NOMO-1 (cell line): ENCODE measurements around the gene KCNQ1.
A peak's percentile ranks its signal among the peaks of the same experiment; 100 is the strongest.

Source experiments
- DNase-seq, 2 experiments: peaks; one replicate each; lab custom pipeline; 2025; ENCODE audit not compliant: unreplicated experiment in 2 of 2; lab: John Stamatoyannopoulos, UW

The KCNQ1 gene

DNA sequence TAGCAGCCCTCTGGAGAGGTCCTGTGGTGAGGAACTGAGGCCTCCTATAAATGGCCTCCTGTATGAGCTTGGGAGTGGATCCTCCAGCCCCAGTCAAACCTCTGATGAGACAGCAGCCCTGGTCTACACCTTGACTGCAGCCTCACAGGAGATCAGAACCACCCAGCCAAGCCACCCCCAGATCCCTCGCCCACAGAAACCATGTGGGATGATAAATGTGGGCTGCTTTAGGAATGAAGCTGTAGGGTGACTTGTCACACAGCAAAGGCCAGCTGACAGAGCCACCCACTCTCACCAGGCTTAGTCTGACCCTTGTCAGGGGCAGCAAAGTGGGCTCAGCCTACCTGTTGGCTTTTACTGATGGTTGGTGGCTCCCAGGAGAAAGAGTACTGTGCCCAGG is 261.5 kb downstream of the KCNQ1 start:
- no peak for DNase-seq

DNA sequence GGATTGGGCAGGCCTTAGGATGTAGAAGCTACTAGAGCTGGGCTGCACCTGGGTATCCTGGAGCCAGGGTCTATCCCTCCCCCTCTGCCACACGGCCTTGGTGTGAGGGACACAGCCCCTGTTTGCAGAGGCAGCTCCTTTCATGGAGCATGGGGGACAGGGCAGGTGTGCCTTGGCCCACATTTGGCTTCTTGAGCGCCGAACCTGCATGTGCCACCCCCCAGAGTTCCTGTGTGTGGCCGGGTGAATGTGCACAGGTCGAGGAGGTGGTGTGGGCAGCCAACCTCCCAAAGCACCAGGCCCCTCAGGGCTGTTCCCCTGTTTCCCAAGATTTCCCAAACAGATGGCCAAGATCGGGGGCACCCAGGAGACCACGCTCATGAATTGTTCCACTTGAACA is 262.9 kb downstream of the KCNQ1 start:
- no peak for DNase-seq

DNA sequence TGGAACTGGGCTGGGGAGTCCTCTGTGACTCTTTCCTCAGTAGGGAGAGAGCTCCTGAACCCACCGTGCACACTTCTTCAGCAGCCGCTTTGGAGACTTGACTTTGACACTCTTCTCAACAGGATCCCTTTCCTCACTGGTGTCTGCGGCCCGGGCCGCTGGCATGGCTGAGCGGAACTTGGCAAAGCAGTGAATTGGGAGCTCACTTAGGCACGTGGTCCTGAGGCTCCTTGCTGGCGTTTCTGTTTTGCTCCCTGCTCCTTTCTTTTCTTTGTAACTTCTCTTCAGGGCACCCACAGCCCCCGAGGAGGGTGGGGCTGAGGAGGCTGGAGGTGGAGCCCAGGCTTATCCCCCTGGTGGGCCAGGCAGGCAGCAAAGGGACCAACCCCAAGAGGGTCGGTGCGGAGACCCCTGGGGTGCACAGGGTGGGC is 263.4 kb downstream of the KCNQ1 start:
- no peak for DNase-seq

DNA sequence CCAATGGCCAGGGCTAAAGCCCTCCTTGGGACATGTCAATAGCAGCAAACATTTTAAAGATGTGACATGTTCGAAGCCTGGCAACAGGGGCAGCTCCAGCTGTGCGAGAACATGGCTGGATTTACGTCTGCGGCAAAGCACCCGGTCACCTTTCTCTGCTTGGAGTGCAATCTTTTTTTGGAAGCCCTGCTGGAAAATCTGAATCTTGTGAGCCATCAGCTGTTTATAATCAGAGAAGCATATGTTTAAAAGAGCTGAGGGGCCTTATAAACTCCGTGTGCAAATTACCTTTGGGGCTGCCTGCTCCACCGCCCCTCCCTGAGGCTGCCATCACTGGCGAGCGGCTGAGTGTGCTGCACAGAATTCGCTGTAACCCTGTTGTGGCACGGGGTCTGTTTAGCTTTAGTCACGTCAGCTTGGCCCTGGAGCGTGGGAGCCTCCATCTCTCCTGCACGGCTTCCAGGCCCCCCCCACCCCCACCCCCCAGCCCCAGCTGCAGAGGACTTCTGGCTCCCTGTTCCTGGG is 264.0 kb downstream of the KCNQ1 start:
- DNase-seq: no peak

DNA sequence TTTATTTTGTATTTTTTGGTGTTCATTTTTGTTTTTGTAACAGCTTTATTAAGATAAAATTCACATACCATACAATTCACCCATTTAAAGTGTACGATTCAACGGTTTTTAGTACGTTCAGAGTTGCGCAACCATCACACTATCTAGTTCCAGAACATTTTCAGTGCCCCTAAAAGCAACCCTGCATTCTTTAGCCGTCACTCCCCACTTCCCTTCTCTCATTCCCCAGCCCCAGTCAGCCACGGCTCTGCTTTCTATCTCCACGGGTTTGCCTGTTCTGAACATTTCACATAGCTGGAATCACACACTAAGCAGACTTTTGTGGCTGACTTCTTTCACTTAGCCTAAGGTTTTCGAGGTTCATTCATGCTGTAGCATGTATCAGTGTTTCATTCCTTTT is 264.6 kb downstream of the KCNQ1 start:
- DNase-seq: peak in 1 of 2 experiments; percentile 3

- DNase-seq: no peak
These were observed 266.4 kb downstream of the KCNQ1 start for GRCh38 chr11:2711161-2711560.

DNA sequence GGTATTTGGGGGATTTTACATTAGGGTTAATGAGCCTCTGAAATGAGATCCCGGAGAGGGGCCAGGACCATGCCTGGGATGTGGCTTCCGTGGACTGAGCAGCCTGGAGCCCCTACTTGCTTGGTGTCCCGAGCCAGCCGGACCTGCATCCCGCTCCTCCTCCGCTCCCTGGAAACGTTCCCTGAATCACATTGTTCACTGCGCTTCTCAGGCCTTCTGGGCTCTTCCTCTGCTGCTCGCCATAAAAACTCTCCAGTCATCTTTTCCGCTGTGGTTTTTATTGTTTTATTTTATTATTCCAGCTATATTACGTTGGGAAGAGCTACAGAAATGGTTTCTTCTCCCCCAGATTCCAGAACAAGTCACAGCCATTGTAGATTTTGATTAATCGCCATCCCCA is 268.3 kb downstream of the KCNQ1 start:
- no peak for DNase-seq

DNA sequence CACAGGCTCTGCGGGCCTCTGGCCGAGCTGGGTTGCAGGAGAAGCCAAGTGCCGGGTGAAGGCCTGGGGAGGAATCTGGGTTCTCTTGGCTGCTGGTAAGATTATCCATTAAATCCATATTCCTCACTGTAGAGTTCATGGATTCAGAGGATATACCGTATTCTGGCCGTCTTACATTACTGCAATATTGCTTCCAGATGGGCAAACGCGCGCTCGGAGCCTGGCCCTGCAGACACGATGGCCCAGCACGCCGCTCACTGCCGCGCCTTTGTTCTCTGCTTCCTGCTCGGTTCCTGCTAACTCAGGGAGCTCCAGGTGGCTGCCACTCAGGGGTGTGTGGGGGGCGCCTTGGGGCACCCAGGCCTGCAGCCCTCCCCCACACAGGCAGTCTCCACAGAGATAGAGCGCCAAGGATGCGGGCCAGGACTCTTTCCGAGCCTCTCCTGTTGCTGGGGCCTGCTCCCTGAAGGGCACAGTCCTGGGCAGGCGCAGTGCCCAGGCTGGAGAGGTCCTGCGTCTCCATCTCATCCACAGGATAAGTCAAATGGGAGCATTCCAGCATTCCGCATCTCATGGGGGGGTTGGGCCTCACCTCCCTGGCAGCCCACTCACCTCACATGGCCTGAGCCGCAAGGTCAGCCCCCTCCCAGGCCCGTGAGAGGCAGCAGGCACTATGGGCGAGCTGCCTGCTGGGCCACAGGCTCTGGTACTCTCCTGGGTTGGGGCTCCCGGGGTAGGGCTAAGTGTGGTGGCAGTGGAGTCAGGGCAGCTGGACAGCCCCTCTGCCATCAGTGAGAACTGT is 269.1 kb downstream of the KCNQ1 start:
- DNase-seq: no peak

- DNase-seq: no peak
These were observed 269.6 kb downstream of the KCNQ1 start for GRCh38 chr11:2714463-2714800.

DNA sequence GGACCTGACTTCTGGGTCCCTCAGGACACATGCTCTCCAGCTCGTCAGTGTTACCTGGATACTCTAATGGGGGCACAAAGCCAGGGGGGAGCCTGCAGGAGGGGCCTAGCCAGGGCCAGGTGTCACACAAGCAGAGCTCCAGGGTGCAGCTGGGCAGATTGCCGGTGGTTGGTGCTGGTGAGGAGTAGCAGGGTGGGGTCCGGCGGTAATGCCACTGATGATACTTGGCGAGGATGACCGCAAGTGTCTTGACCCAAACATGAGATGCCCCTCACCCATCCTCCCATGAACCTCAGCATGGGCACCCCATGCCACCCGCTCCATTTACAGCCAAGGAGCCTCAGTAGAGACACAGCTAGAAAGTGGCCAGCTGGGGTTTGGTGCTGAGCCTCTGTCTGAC is 270.1 kb downstream of the KCNQ1 start:
- DNase-seq: no peak

- no peak for DNase-seq
These were observed 271.0 kb downstream of the KCNQ1 start for GRCh38 chr11:2715716-2716350.

- no peak for DNase-seq
These were observed 271.7 kb downstream of the KCNQ1 start for GRCh38 chr11:2716376-2717095.

GRCh38 chr11:2717561-2718325 is 272.9 kb downstream of the KCNQ1 start:
- DNase-seq: no peak

DNA sequence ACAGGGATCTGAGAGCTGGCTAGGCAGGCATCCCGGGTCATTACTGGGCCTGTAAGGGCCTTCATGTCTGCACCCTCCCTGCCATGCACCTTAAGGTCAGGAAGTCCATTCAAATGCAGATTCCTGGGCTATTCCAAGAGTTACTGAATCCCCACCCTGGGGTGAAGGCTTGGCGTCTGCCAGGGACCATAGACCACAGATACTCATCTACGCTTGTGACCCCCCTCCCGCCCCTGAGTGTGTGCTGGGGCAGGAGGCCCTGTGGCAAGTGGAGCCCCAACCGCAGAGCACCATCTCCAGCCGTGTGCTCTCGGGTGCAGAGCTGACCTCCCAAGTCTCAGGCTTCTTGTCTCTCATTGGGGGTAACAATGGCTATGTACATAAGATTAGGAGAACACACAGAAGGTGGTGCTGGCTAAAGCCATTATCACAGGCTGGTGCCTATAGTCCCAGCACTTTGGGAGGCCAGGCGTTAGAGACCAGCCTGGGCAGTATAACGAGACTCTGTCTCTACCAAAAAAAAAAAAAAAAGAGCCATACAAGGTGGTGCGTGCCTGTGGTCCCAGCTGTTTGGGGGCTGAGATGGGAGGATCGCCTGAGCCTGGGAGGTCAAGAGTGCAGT is 274.1 kb downstream of the KCNQ1 start:
- DNase-seq: no peak

GRCh38 chr11:2719831-2720590 is 275.2 kb downstream of the KCNQ1 start:
- no peak for DNase-seq

GRCh38 chr11:2721210-2721916 is 276.6 kb downstream of the KCNQ1 start:
- no peak for DNase-seq

DNA sequence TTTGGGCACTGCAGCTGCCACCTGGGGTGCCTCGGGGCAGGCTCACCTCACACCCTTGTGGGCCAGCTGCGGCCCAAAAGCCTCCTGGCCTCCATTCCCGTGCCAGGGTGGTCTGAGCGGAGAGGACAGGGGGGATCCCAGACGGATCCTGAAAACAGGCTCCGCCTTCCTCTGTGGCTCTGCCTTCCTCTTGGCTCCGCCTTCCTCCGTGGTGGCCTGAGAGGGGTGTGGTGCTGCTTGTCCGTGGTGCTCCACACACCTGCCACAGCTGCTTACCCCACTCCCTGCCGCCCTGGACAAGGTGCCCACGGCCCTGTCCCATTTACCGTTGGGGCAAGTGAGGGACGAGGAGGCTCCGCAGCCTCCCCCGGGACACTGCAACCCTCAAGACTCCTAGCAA is 278.1 kb downstream of the KCNQ1 start:
- no peak for DNase-seq

- no peak for DNase-seq
These were observed 279.3 kb downstream of the KCNQ1 start for GRCh38 chr11:2724104-2724503.
